ENCODE data around the gene AP2A2. TPM values are rescaled to one million over a fixed set of nuclear protein-coding genes. Genes with fewer than 3 reads are reported as not detected.

AP2A2 gene
- total RNA-seq, 2 donors from 2014 or later, result 79.4 to 97.7 TPM

DNA sequence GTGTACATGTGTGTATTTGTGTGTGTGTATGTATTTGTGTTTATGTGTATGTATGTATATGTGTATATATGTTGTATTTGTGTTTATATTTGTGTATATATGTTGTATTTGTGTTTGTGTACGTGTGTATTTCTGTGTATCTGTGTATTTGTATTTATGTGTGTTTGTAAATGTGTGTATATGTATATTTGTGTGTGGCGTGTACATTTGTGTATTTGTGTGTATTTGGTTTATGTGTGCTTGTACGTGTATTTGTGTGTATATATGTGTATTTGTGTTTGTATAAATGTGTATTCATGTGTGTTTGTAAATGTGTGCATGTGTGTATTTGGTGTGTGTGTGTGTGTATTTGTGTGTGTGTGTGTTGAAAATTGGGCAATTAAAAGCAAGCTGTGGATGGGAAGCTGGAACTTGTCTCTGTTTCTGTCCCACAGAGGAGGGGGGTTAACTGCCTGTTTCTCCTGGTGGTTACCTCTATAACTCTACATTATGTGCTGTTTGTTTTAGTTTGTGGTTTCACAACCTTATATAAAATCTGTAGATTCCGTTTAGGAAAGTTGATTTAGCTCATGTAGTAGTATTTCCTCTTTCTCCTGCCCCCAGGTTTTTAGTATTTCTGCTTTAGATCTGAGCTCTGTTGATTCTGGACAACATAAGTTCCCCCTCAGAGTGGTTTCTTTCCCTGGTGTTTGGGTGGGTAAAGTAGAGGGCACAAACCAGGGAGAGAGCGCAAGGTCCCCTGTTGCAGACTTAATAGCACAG, 28.9 kb downstream of the AP2A2 start:
- no peak for DNase-seq
- H3K27ac Mint-ChIP-seq, result peak overlapping the region; percentile 1
- H3K9me3 Mint-ChIP-seq, result peaks cover 5% of the 10 kb centered on the region
- 85 to 86% methylated on average over 4 to 5 of the region's 5 CpGs for WGBS, 2 experiments (ENCODE audit: insufficient coverage in 1 of 2, insufficient read length in 1 of 2)
- Histone ChIP-seq H3K27ac (ENCODE audit: low read depth, low read length) (no peak overlapping the region), H3K36me3 (ENCODE audit: control insufficient read depth, insufficient read depth, low read length) (peaks cover 43% of the 10 kb centered on the region), H3K4me3 (ENCODE audit: low read length) (no peak overlapping the region), H3K9me3 (ENCODE audit: control insufficient read depth, low read length) (peaks cover 6% of the 10 kb centered on the region), H3K9ac (ENCODE audit: extremely low read depth, low read length, poor library complexity, severe bottlenecking) (no peak overlapping the region), H3K4me1 (ENCODE audit: control insufficient read depth, insufficient read depth, low read length) (peaks cover 16% of the 10 kb centered on the region), H3K27me3 (ENCODE audit: control insufficient read depth, insufficient read depth, low read length, poor library complexity, severe bottlenecking) (no peaks in the 10 kb centered on the region)
- no peak overlapping the region for H3K4me3 Mint-ChIP-seq
- H3K27me3 Mint-ChIP-seq (ENCODE audit: insufficient read depth), result no peaks in the 10 kb centered on the region
- peaks cover 40% of the 10 kb centered on the region for H3K4me1 Mint-ChIP-seq
- TF ChIP-seq, protein P1, sequence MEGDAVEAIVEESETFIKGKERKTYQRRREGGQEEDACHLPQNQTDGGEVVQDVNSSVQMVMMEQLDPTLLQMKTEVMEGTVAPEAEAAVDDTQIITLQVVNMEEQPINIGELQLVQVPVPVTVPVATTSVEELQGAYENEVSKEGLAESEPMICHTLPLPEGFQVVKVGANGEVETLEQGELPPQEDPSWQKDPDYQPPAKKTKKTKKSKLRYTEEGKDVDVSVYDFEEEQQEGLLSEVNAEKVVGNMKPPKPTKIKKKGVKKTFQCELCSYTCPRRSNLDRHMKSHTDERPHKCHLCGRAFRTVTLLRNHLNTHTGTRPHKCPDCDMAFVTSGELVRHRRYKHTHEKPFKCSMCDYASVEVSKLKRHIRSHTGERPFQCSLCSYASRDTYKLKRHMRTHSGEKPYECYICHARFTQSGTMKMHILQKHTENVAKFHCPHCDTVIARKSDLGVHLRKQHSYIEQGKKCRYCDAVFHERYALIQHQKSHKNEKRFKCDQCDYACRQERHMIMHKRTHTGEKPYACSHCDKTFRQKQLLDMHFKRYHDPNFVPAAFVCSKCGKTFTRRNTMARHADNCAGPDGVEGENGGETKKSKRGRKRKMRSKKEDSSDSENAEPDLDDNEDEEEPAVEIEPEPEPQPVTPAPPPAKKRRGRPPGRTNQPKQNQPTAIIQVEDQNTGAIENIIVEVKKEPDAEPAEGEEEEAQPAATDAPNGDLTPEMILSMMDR (conservative IDR thresholded peaks at IDR 0.05), result no peak
- peaks cover 27% of the 10 kb centered on the region for H3K36me3 Mint-ChIP-seq (ENCODE audit: low read depth)

DNA sequence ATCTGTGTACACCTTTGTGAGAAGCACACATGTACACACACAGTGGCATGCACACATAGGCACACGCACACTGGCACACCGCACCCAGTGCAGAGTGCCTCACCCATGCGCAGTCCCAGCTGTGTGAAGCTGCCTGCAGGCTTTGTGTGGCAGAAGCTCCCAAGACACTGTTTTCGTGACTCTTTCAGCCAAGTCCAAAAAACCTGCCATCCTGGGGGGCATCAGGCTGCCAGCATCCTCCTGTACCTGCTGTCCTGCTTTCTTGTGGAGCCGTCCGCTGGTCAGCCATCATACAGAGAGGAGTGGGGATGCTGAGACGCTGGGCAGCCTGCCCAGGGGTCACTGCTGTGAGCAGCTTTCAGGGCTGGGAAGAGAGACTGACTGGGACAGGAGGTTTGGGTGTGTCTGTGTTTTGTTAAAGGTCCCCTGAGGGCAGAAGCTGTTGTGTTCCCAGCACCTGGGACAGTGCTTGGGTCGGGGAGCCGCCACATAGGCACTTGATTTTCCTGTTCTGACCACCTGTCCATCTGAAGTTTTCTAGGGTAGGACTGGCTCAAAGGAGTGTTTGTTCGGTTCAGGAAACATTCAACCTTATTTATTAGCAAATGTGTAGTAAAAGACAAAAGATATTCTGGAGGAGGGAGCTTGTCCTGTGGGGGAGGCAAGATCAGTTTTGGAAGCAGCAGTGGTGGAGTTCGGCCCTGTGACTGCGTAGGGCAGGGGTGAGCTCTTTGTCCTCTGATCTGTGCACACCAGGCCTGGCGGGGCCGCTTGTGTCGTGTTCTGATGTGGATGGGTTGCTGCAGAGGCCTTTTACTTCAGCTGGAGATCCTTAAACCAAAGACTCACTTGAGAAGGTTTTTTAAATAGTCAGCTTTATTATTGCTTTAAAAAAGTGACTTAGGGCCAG, 29.7 kb downstream of the AP2A2 start:
- Mint-ChIP-seq H3K27me3 (ENCODE audit: insufficient read depth) (no peaks in the 10 kb centered on the region), H3K27ac (peak overlapping the region; percentile 78), H3K9me3 (no peaks in the 10 kb centered on the region), H3K4me3 (no peak overlapping the region), H3K36me3 (ENCODE audit: low read depth) (peaks cover 26% of the 10 kb centered on the region), H3K4me1 (peaks cover 40% of the 10 kb centered on the region)
- no peak for DNase-seq
- Histone ChIP-seq H3K36me3 (ENCODE audit: control insufficient read depth, insufficient read depth, low read length) (peaks cover 42% of the 10 kb centered on the region), H3K4me1 (ENCODE audit: control insufficient read depth, insufficient read depth, low read length) (peaks cover 16% of the 10 kb centered on the region), H3K4me3 (ENCODE audit: low read length) (no peak overlapping the region), H3K9ac (ENCODE audit: extremely low read depth, low read length, poor library complexity, severe bottlenecking) (no peak overlapping the region), H3K27ac (ENCODE audit: low read depth, low read length) (peak overlapping the region; percentile 19), H3K27me3 (ENCODE audit: control insufficient read depth, insufficient read depth, low read length, poor library complexity, severe bottlenecking) (no peaks in the 10 kb centered on the region), H3K9me3 (ENCODE audit: control insufficient read depth, low read length) (no peaks in the 10 kb centered on the region)
- TF ChIP-seq, protein P1 (conservative IDR thresholded peaks at IDR 0.05), result no peak
- WGBS, 2 experiments (ENCODE audit: insufficient coverage in 1 of 2, insufficient read length in 1 of 2), result 89 to 93% methylated on average over 5 to 15 of the region's 15 CpGs

DNA sequence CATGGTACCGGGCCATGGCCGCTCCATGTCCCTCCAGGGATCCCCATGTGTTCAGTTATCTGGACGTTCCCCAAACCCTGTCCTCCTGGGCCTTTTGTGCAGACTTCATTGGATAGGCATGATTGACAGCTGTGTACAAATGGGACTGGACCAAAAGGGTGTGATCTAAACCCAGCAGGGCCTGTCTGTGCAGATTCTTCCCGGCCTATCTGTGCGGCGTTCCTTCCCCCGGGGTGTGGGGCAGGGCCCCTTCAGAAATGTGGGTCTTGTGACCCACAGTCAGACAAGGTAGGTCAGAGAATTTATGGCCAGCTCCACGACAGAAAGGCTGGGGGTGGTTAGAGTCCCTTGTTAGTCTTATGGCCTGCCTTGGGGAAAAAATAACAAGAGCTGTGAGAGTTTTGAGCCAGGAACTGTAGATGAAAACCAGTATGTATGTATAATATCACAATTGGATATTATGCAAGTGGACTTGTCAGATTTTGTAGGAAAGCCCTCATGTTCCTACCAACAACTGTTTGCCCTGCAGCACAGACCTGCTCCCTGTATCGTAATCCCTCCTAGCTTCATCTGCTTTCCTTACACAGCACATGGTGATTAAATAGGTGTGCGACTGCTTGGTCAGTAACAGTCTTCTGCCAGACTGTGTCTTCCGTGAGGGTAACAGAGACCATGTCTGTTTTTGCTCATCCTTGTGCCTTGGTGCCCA, 31.7 kb downstream of the AP2A2 start:
- Mint-ChIP-seq H3K4me3 (no peak overlapping the region), H3K36me3 (ENCODE audit: low read depth) (peaks cover 36% of the 10 kb centered on the region), H3K27me3 (ENCODE audit: insufficient read depth) (no peaks in the 10 kb centered on the region), H3K4me1 (peaks cover 32% of the 10 kb centered on the region), H3K27ac (peak overlapping the region; percentile 67), H3K9me3 (no peaks in the 10 kb centered on the region)
- Histone ChIP-seq H3K9me3 (ENCODE audit: control insufficient read depth, low read length) (no peaks in the 10 kb centered on the region), H3K27ac (ENCODE audit: low read depth, low read length) (no peak overlapping the region), H3K4me1 (ENCODE audit: control insufficient read depth, insufficient read depth, low read length) (peaks cover 15% of the 10 kb centered on the region), H3K4me3 (ENCODE audit: low read length) (no peak overlapping the region), H3K27me3 (ENCODE audit: control insufficient read depth, insufficient read depth, low read length, poor library complexity, severe bottlenecking) (no peaks in the 10 kb centered on the region), H3K9ac (ENCODE audit: extremely low read depth, low read length, poor library complexity, severe bottlenecking) (no peak overlapping the region), H3K36me3 (ENCODE audit: control insufficient read depth, insufficient read depth, low read length) (peaks cover 49% of the 10 kb centered on the region)
- TF ChIP-seq, protein P1 (conservative IDR thresholded peaks at IDR 0.05), result no peak
- DNase-seq, result no peak
- 87 to 94% methylated on average over 10 to 11 of the region's 11 CpGs for WGBS, 2 experiments (ENCODE audit: insufficient coverage in 1 of 2, insufficient read length in 1 of 2)
